H1 (cell line): ENCODE measurements around the gene RTN4. TPM values are rescaled to one million over a fixed set of nuclear protein-coding genes. Genes with fewer than 3 reads are reported as not detected.

Source experiments
- CTCF ChIA-PET: fragments of 300-600 bp; sonication (Branson Sonifier 250); formaldehyde crosslinking; loops from one replicate; lab custom pipeline; 2021; ENCODE audit not compliant: partially characterized antibody; lab: Charles Lee
- POLR2A ChIA-PET: fragments of 300-600 bp; sonication (Branson Sonifier 250); formaldehyde crosslinking; loops from one replicate; lab custom pipeline; 2021; ENCODE audit warnings: inconsistent platforms; ENCODE audit not compliant: partially characterized antibody; lab: Charles Lee
- DNase-seq, 2 experiments: peaks; one replicate each; pipeline versions ENCODE4 v3.0.0 to v3.0.0-alpha.2; 2010 to 2022; ENCODE audit warnings: low spot score in 2 of 2, low read depth in 1 of 2, mixed read lengths in 1 of 2
- FAIRE-seq: peaks from 2 replicates; lab custom pipeline; 2011; peaks lifted over from hg19 to GRCh38; lab: Jason Lieb, UNC
- H2AFZ ChIP-seq: 2 replicates; pipeline ENCODE4 v1.8.1; 2012; ENCODE audit warnings: low read length, inconsistent platforms
- H2AK5ac ChIP-seq: 2 replicates; pipeline ENCODE4 v1.6.1; 2013; ENCODE audit warnings: low read depth, low read length
- H2BK120ac ChIP-seq: replicated peaks from 2 replicates; pipeline ENCODE3; 2013; ENCODE audit warnings: low read depth, low read length, inconsistent platforms
- H2BK12ac ChIP-seq: 2 replicates; pipeline ENCODE4 v1.6.1; 2013; ENCODE audit warnings: low read depth, low read length
- H2BK15ac ChIP-seq: 2 replicates; pipeline ENCODE4 v1.6.1; 2013; ENCODE audit warnings: low read length
- H2BK20ac ChIP-seq: 2 replicates; pipeline ENCODE4 v1.6.1; 2013; ENCODE audit warnings: low read length
- H2BK5ac ChIP-seq: 2 replicates; pipeline ENCODE4 v1.6.1; 2013; ENCODE audit warnings: low read depth, low read length
- H3K14ac ChIP-seq: 2 replicates; pipeline ENCODE4 v1.6.1; 2013; ENCODE audit warnings: inconsistent platforms; ENCODE audit not compliant: insufficient read length
- H3K18ac ChIP-seq: 2 replicates; pipeline ENCODE4 v1.6.1; 2013; ENCODE audit warnings: low read length; ENCODE audit errors: extremely low read depth
- H3K23ac ChIP-seq: 2 replicates; pipeline ENCODE4 v1.6.1; 2013; ENCODE audit warnings: inconsistent platforms; ENCODE audit not compliant: insufficient read length
- H3K23me2 ChIP-seq: 2 replicates; pipeline ENCODE4 v1.6.1; 2013; ENCODE audit warnings: low read depth, low read length
- H3K27ac ChIP-seq: 2 replicates; pipeline ENCODE4 v1.6.1; 2011; ENCODE audit warnings: low read depth, low read length, inconsistent platforms
- H3K27me3 ChIP-seq, 4 experiments: replicated peaks in 1 of 4; 1 replicate in 1 of 4; 2 replicates in 3 of 4; pipeline versions ENCODE4 v1.6.1 to v1.8.1; 2011 to 2013; ENCODE audit warnings: low read length in 3 of 4, mild to moderate bottlenecking in 3 of 4, inconsistent platforms in 2 of 4, mixed read lengths in 2 of 4, moderate library complexity in 1 of 4; ENCODE audit not compliant: control insufficient read depth in 3 of 4, insufficient read depth in 3 of 4; ENCODE audit errors: extremely low read depth in 1 of 4
- H3K36me3 ChIP-seq, 4 experiments: 2 replicates each; pipeline versions ENCODE4 v1.6.1 to v1.8.1; 2011 to 2013; ENCODE audit warnings: mild to moderate bottlenecking in 4 of 4, low read length in 3 of 4, moderate library complexity in 2 of 4, control low read depth in 1 of 4, inconsistent platforms in 1 of 4; ENCODE audit not compliant: insufficient read depth in 4 of 4, control insufficient read depth in 2 of 4
- H3K4ac ChIP-seq: replicated peaks from 2 replicates; pipeline ENCODE3; 2013; ENCODE audit warnings: low read length, low read depth, mixed read lengths, inconsistent platforms; ENCODE audit not compliant: insufficient read length
- H3K4me1 ChIP-seq, 4 experiments: replicated peaks in 1 of 4; 1 replicate in 1 of 4; 2 replicates in 3 of 4; pipeline versions ENCODE4 v1.6.1 to v1.8.1; 2011 to 2013; ENCODE audit warnings: low read length in 3 of 4, inconsistent platforms in 2 of 4, mixed read lengths in 1 of 4; ENCODE audit not compliant: insufficient read depth in 4 of 4, control insufficient read depth in 3 of 4
- H3K4me2 ChIP-seq, 2 experiments: 2 replicates each; pipeline versions ENCODE4 v1.6.1 to v1.8.1; 2011 to 2013; ENCODE audit warnings: low read depth in 2 of 2, low read length in 2 of 2, control low read depth in 1 of 2, inconsistent platforms in 1 of 2, mild to moderate bottlenecking in 1 of 2; ENCODE audit not compliant: insufficient read depth in 1 of 2
- H3K4me3 ChIP-seq, 4 experiments: fragments of 200-600, 300-600 bp in 1 of 4; sonication (generic), shearing (Covaris generic), sonication (Bioruptor Twin) in 1 of 4; 2 replicates each; pipeline versions ENCODE4 v1.5.1 to v1.8.1; 2011 to 2016; ENCODE audit warnings: low read length in 4 of 4, low read depth in 3 of 4, control low read depth in 2 of 4, inconsistent platforms in 2 of 4, mild to moderate bottlenecking in 2 of 4, mixed read lengths in 1 of 4, moderate library complexity in 1 of 4; ENCODE audit not compliant: insufficient read depth in 2 of 4; ENCODE audit errors: extremely low read depth in 1 of 4
- H3K56ac ChIP-seq: replicated peaks from 2 replicates; pipeline ENCODE3; 2013; ENCODE audit warnings: low read depth, mild to moderate bottlenecking, mixed read lengths, low read length, inconsistent platforms; ENCODE audit not compliant: insufficient read length
- H3K79me1 ChIP-seq: 2 replicates; pipeline ENCODE4 v1.6.1; 2013; ENCODE audit warnings: low read depth, low read length, control low read depth
- H3K79me2 ChIP-seq, 2 experiments: 2 replicates each; pipeline versions ENCODE4 v1.6.1 to v1.8.1; 2012 to 2013; ENCODE audit warnings: low read length in 2 of 2, mild to moderate bottlenecking in 2 of 2, inconsistent platforms in 1 of 2; ENCODE audit not compliant: insufficient read depth in 2 of 2, control insufficient read depth in 1 of 2
- H3K9ac ChIP-seq, 4 experiments: replicated peaks in 1 of 4; 1 replicate in 1 of 4; 2 replicates in 3 of 4; pipeline versions ENCODE4 v1.6.1 to v1.8.1; 2011 to 2013; ENCODE audit warnings: low read depth in 3 of 4, low read length in 3 of 4, control low read depth in 2 of 4, mild to moderate bottlenecking in 2 of 4, moderate library complexity in 2 of 4, inconsistent platforms in 1 of 4; ENCODE audit errors: extremely low read depth in 1 of 4
- H3K9me3 ChIP-seq, 2 experiments: 2 replicates each; pipeline versions ENCODE4 v1.6.1 to v1.8.1; 2012 to 2013; ENCODE audit warnings: mild to moderate bottlenecking in 2 of 2, moderate library complexity in 2 of 2, control low read depth in 1 of 2, inconsistent platforms in 1 of 2, low read depth in 1 of 2, low read length in 1 of 2, mixed read lengths in 1 of 2; ENCODE audit not compliant: insufficient read depth in 2 of 2
- H4K20me1 ChIP-seq, 2 experiments: replicated peaks in 1 of 2; 2 replicates each; pipeline versions ENCODE3 to v1.8.1; 2011 to 2013; ENCODE audit warnings: inconsistent platforms in 2 of 2, low read length in 2 of 2, mild to moderate bottlenecking in 1 of 2; ENCODE audit not compliant: insufficient read depth in 2 of 2, control insufficient read depth in 1 of 2
- H4K5ac ChIP-seq: 2 replicates; pipeline ENCODE4 v1.6.1; 2013; ENCODE audit warnings: low read length, low read depth, mixed read lengths, inconsistent platforms; ENCODE audit not compliant: insufficient read length
- H4K8ac ChIP-seq: 2 replicates; pipeline ENCODE4 v1.8.0; 2013; ENCODE audit warnings: mild to moderate bottlenecking, moderate library complexity, low read length, inconsistent platforms; ENCODE audit not compliant: insufficient read depth; ENCODE audit errors: extremely low read depth
- H4K91ac ChIP-seq: replicated peaks from 2 replicates; pipeline ENCODE3; 2013; ENCODE audit warnings: low read length, mixed read lengths, inconsistent platforms; ENCODE audit not compliant: insufficient read length
- TEAD4 ChIP-seq: IDR thresholded peaks from 2 replicates; pipeline ENCODE4 v1.6.1; 2012; ENCODE audit warnings: low read depth, low read length, inconsistent platforms, mixed read lengths
- whole genome bisulfite sequencing, 2 experiments: shearing (Covaris generic) in 1 of 2; methylation state at CpG; one replicate each; pipeline versions ENCODE4 v1.1.6 to v1.1.7; 2013 to 2015; ENCODE audit warnings: low lambda C conversion rate in 2 of 2, mixed read lengths in 2 of 2, inconsistent platforms in 1 of 2, low coverage in 1 of 2, missing lambda C conversion rate in 1 of 2; ENCODE audit not compliant: insufficient replicate concordance in 2 of 2, insufficient coverage in 1 of 2, insufficient read length in 1 of 2; ENCODE audit errors: extremely low coverage in 1 of 2, missing lambda C conversion rate in 1 of 2; 5-methylcytosine and 5-hydroxymethylcytosine counted together
- polyA plus RNA-seq, 7 experiments: library from polyadenylated mRNA; depleted of rRNA in 3 of 7; stranded (reverse) in 5 of 7; unstranded in 2 of 7; fragments of >200 nt in 5 of 7; fragments of 200-250 nt in 2 of 7; gene quantifications; 1 replicate in 5 of 7; 2 replicates in 1 of 7; 4 replicates in 1 of 7; pipeline versions ENCODE4 v1.2.1 to v1.2.3, GENCODE V29; 2011 to 2013; ENCODE audit warnings: missing spikeins in 2 of 7, mixed read lengths in 2 of 7
- total RNA-seq: library from RNA; stranded (reverse); fragmentation: NEBNext Ultra II Directional; extraction: Animal tissue kit (Norgen Biotek cat#: 25700); gene quantifications from 2 replicates; pipeline ENCODE4 v1.2.1, GENCODE V29; 2021
- TF ChIP-seq, protein P1 (sequence below): IDR thresholded peaks from 2 replicates; pipeline ENCODE4 v1.6.1; 2011; ENCODE audit warnings: low read depth, mild to moderate bottlenecking, low read length; ENCODE audit not compliant: insufficient read depth

Gene RTN4
- total and polyA plus RNA-seq, 2 of the 8 experiments (the other 6 are each of a cell fraction or from before 2014, with no cell fraction given) = 179 to 242 TPM

DNA sequence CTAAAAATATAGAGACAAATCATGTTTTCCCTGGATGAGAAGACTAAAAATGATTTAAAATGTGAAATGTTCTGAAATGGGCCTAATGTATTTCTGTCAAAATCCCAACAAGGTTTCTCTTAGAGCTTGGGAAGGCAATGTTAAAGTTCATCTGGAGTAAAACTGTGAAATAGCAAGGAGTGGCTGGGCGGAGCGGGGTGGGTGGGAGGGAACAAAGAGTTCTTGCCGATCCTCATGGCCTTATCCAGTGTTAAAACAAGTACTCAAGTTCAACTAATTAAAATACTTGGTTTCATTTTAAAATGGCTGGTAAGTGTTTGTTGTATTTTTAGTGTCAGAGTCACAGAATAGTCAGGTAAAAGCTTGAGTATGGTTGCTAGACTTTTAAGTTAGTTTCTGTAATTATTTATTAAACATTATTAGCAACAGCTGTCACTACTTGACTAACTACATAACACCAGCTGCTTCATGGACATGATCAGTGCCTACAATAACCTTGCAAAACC, 87.3 kb downstream of the RTN4 start:
- ChIA-PET CTCF (interaction anchor here (0.7 to 1.1 kb wide), 2 partner anchors 124 to 286 kb away, joined by 3 to 5 read pairs; no protein-coding TSS in a partner anchor), POLR2A (interaction anchor here (0.8 kb wide), 1 partner anchor 10 kb away, joined by 3 read pairs; no protein-coding TSS in a partner anchor)
- Histone ChIP-seq H3K23ac (no peak overlapping the region), H3K9me3 (no peaks in the 10 kb centered on the region), H2BK15ac (no peak overlapping the region), H3K4me3 (no peak overlapping the region), H3K36me3 (no peaks in the 10 kb centered on the region), H3K9ac (no peak overlapping the region), H4K91ac (no peak overlapping the region), H2AFZ (no peak overlapping the region), H4K20me1 (no peaks in the 10 kb centered on the region), H4K8ac (no peak overlapping the region), H3K27ac (no peak overlapping the region), H3K23me2 (no peaks in the 10 kb centered on the region), H2BK12ac (no peak overlapping the region), H3K14ac (no peak overlapping the region), H3K4me2 (no peak overlapping the region), H2AK5ac (no peak overlapping the region), H2BK20ac (no peak overlapping the region), H3K79me1 (no peaks in the 10 kb centered on the region; the same call in 1 of the 2 replicates), H3K56ac (no peak overlapping the region), H3K4me1 (peaks cover 0 to 3% (median 1%) of the 10 kb centered on the region in 4 experiments; a peak in 2 of 7 replicates), H3K79me2 (no peaks in the 10 kb centered on the region), H2BK5ac (no peak overlapping the region), H4K5ac (no peak overlapping the region), H3K18ac (no peak overlapping the region), H2BK120ac (no peak overlapping the region), H3K4ac (no peak overlapping the region), H3K27me3 (no peaks in the 10 kb centered on the region)
- FAIRE-seq (no peak), DNase-seq (no peak)
- TF ChIP-seq, protein P1, sequence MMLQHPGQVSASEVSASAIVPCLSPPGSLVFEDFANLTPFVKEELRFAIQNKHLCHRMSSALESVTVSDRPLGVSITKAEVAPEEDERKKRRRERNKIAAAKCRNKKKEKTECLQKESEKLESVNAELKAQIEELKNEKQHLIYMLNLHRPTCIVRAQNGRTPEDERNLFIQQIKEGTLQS = no peak
- no peak for TF ChIP-seq TEAD4
- WGBS, 2 experiments = 87% methylated on average over 3 of the region's 3 CpGs; no CpG with 5 or more reads in 1 of the 2 experiments
